NCI-H69 (cell line): ENCODE data around the gene NRAS.

Source experiments
- DNase-seq: peaks from one replicate; lab custom pipeline; 2025; lab: John Stamatoyannopoulos, UW

NRAS gene

DNA sequence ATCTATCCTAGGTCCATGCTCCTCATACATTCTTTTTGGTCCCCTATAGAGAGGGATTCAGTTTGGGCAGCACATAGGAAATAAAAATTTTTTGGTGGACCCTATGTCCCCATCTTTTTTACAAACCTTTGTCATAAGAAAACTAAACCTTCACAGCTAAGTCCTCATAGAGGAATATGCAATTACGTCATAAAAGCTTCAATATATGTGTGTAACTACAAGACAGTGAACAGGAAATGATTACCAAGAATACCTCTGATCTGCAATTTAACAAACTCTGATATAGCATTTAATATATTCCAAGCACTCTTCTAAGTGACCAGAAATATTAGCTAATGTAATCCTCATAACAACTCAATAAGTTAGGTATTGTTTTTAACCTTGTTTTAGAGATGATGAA lies 40.5 kb downstream of the NRAS start:
- DNase-seq = no peak

DNA sequence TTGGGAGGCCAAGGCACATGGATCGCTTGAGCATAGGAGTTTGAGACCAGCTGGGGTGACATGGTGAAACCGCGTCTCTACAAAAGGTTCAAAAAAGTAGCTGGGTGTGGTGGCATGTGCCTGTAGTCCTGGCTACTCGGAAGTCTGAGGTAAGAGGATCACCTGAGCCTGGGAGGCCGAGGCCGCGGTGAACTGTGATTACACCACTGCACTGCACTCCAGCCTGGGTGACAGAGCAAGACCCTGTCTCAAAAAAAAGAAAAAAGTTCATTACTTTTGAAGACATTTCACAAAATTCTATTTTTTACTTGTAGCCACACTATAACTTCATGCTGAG lies 44.7 kb downstream of the NRAS start:
- no peak for DNase-seq

DNA sequence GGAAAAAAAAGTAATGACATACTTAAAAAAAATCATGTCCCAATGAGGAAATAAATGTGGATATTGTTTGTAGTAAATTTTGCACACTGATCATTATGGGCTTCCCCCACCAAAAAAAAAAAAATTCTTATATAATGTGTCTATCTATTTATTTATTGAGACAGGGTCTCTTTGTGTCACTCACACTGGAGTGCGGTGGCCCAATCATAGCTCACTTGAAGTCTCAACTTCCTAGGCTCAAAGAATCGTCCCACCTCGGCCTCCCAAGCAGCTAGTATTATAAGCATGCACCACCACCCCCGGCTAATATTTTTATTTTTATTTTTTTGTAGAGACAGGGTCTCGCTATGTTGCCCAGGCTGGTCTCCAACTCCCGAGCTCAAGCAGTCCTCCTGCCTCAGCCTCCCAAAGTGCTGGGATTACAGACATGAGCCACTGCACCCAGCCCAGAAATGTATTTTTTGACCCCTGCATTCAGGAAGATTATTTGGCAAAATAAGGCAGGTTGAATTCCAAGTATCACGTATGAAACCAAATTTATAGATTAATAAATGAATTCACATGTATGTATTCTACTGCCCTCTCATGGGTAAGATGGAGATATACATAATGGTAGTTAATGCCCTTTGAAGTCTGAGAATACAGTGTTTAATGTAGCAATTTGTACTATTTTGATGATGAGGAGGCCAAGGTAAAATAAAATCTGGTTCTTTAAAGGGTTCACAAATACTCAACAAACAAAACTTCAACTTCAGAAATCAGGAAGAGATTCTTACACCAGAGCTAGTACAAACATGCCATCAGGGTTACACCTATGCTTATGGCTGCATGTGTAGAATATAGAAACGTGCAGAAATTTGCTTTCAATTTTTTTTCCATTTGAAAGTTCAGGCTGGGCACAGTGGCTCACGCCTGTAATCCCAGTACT lies 45.3 kb downstream of the NRAS start:
- DNase-seq = no peak

DNA sequence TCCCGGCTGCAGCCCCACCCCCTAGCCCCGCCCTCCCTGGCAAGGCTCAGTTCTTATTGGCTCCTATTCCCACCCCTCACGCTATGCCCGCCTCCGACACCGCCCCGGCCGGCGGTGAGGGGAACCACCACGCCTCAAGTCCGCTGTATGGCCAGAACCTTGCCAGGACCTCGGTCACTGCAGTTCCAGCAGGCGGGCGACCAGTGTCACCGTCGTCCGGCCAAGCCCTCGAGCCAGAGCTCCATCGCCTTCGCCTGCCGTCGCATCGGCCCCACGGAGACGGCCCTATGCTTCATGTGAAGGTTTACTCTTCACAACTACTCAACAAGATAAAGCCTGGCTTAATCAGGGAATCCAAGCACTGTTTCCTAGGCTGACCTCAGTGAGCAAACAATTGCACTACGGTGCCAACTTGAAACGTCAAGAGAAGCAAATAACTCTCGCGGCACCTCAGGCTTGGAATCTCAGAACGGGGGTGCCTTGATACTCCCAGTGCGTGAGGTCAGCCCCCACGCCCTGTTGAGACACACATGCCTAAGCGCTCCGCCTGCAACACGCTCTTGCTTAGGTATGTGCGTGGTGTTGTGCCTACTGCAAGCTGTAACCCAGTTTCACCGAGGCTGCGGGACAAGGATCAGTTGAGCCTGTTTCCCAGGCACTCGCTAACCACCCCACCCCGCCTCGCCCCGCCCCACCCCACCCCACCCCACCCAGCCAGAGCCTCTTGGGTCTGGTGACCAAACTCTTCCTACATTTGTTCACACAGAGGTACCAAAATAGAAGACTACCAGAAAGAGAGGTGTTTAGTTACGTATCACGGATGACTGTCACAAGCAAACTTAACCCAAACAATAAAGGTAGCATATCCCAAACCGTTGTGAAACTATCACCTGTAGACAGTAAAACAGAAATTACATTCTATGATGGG lies 46.2 kb downstream of the NRAS start:
- DNase-seq = peak; percentile 61

DNA sequence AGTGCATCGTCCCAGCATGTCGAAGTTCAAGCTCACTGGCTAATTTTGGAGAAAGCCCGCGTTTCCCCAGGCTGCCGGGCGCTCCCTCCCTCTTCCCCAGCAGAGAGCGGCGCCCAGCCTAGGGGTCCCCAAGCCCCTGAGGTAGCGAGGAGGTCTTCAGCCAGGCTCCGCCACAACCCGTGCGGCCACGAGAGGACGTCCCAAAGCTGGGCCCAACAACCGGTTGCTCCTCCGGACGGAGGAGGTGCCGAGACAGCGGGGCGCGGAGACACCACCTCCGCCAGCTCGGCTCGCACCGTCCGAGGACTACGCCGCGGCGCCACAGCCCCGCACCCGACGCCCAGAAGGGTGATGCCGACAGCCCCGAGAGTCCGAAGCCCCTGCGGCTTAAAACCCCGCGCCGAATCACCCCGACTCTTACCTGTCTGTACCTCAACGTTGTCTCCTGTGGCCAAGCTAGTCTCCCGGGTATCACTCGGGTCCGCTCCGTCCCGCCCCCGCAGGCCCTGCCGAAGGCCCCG lies 46.9 kb downstream of the NRAS start, which contains the start of gene DENND2C:
TSS of gene DENND2C (minus strand) at position 488 of the 521 bp plus-strand sequence. CDS start 44,065 bp downstream, outside the sequence.
- DNase-seq = peak; percentile 36

DNA sequence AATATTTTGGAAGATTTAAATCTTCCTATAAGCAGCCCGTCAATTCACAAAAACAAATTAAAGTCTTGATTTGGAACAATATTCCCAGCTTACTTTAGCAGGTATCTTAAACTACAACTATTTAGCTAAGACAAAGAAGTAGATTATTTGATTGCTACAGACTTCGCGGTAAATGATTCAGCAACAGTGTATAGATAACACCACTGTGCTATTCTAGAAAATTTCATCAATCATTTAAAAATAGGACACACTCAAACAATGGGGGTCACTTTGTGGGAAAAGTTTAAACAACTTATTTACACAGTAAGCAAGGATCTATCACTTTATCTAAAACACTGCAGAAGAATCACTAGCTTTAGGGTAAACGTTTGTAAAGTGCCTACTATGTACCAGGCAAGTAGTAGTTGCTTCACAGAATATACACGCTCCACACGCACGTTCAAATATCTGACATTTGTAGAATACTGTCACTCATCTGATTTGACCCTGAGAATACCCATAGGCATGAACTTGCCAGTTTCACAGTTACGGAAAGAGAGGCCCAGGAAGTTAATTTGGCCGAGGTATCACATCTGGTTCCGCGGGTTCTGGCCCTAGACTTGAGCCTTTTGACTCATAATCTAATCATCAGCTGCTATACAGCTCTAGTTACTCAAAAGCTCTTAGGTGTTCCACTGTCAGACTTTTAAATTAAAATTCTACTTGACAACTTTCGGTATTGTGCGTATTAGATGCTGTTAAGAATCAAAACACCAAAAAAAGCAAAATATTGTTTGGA lies 47.6 kb downstream of the NRAS start:
- DNase-seq = no peak

DNA sequence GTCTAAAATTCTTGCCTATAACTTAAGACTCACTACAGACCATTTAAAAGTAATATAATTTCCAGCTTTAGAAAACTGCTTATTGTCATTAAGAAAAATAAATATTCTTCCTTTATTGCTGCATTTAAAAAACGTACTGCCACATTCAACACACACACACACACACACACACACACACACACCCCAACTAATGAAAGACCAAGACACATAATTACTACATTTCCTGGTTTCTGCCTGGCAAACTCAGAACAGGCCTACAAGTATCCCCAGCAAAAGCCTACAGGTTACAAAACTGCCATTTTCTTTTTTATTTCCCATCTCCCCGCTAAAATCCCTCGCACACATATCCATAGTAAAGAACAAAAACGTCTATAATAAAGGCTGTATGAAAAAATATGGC lies 48.2 kb downstream of the NRAS start:
- DNase-seq = no peak

DNA sequence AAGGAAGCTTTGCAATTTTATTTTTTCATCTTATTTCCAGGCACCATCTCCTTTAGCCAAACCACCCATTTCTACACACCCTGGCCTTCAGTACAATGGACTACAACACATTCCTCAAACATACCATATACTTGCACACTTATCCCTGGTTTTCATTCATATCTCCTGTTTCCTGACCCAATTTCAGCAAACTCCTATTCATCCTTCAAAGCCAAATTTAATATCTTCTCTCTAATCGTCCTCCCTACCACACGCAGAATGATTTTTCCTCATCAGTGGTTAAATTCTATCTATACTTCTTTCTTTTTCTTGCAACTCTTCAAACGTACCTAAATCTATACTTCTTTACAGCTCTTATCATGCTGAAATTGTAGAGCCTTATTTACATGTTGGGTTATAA lies 49.6 kb downstream of the NRAS start:
- no peak for DNase-seq

DNA sequence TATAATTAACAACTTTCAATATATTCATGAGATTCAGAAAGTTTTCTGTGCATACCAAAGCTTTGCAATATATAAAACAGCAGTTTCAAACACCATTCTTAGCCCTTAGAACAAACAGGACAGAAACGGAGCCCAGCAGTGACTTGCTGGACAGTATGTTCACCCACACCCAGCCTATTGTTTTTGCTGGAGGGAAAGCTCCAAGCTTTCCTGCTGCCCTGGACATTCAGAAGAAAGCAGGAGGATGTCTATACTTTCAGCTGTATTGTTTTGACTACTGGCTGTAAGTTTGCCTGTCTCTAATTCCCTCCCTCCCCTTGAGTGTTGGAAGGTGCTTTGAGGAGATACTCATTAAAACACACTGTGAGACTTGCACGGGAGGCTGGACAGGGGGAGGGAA lies 56.3 kb downstream of the NRAS start:
- no peak for DNase-seq
